ENCODE data around the gene OR52H1.

OR52H1 gene

DNA sequence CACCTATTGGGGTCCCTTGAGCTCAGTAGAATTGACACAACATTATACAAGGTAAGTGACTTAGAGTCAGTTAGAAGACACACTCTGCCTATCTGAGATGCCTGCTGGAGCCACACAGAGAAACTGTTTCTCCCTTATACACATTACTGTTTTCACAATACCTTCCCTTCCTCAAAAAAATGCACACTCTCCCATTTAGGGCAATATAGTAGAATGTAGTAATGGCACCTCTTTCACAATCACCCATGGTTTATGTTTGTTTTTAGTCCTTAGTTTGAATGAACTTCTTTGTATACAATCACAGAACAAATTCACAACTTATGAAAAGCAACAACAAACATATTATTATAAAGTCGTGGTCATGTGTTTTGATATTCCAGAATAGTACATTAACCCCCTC is 14.3 kb downstream of the OR52H1 start:
- no peak for DNase-seq (ENCODE audit: low read depth in 2 of 2, low spot score in 1 of 2)

DNA sequence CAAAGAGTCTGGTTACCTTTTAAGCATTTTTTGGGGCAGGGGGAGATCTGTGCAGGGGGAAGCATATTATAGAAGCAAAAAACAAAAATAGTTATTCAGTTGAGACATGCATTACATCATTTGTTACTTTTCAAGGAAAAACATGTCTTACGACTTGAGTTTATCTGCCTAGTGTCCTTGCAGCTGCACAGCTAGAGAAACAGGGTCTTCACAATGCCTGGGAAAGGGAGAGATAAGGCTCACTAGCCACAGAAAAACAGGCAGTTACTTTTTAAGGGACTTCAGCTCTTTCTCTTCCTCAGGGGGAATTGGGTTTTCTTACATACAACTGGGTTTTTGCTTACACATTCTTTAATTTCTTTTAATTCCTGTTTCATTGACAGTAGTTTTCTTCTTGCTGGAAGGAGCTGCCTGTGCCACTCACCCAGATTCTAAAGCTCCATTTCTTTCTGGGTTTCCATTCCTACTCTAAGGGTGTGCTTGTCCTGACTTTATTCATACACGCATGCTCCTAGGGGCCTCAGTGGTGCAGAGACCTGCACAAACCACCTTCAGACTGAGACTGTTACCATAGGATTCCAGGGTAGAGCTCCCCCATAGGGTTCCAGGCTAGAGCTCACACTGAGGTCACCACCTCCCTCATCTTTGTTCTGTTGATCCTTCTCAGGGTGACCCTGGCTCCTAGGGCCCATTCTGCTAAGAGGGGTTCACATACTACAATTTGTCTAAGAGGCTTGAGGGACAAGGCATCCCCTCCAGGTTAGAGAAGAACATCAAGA is 17.1 kb downstream of the OR52H1 start:
- no peak for DNase-seq (ENCODE audit: low read depth in 2 of 2, low spot score in 1 of 2)

DNA sequence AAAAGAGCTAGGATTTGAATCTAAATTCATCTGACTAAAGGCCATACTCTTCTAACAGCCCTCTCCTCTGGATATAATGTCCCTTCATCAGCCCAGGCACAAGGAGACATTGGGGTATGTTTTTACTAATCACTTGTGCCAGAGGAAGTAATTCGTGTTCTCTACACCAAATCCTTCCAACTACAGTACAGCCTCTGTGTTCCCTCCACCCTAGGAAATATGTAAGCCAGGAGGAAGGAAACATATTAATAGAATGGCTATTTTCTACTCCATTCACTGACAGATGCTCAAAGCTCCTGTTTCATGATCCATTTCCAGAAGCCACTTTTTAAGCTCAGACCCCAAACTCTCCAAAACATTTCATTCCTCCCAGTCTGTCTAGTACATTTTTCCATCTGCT is 19.8 kb downstream of the OR52H1 start:
- no peak for DNase-seq (ENCODE audit: low read depth in 2 of 2, low spot score in 1 of 2)

DNA sequence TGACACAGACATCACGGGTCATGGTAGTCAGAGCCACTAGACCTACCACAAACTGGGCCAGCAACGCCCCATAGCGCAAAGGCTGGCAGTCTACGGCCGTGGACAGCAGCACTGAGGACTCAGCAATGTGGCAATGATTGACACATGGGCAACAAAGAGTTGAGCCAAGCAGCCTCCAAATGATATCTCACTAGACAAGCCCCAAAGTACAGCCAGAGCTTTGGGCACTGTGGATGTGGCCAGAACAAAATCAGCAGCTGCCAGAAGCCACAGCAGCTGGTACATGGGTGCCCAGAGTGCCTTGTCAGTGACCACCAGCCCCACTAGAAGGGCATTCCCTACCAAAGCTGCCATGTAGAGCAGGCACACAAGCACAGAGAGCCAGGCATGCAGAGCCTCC is 20.6 kb downstream of the OR52H1 start:
- no peak for DNase-seq (ENCODE audit: low read depth in 2 of 2, low spot score in 1 of 2)

DNA sequence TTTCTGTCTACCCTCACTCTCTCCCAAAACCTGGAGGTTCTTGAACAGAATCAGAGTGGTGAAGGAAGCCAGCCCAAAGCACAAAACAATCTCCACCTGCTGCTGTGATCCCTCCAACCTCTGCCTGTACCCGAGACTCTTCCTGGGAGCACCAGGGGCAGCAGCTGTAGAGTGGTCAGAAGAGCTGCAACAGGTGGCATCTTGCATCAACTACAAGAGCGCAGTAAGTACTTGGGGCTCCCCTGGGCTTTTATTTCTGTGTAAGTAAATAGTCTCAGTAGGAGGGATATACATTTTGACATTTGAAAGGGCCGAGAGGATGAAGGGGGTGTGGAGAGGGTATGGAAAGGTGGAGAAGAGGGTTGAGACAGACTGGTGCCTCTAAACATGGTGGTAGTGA is 23.6 kb downstream of the OR52H1 start:
- no peak for DNase-seq (ENCODE audit: low read depth in 2 of 2, low spot score in 1 of 2)

DNA sequence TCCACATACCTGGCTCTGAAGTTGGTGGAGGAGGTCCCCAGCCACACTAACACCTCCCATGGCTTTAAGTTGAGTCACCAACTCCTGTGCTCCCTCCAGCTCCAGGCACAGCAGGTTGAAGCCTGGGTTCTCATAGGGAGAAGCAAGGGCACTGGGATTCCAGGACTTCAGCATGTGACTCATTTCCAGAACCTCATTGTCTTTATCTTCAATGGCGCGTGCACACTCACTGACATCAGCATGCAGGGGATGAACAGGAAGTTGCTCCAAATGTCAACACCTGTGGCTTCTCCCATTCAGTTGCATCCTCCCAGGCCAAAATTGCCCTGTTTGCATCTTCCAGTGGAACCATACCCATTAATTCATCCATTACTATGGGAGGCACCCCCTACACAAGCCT is 26.0 kb downstream of the OR52H1 start:
- DNase-seq (ENCODE audit: low read depth in 2 of 2, low spot score in 1 of 2), result no peak

DNA sequence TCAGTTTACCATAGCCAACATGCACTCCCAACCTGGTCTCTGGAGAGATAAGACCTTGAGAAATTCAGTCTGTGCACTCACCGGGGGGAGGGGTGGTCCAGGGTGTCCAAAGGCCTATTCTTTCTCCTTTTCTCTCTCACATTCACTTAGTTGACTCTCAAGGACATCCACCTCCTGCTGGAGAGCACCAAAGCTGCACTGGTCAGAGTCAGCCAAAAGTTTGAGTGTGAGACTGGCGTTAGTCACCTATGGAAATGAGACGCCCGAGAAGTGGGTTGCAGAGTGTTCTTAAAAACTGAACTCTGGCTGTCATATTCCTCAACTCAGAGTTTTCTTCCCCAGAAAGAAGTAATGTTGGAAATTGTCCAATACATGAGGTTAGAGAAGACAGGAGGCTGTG is 26.8 kb downstream of the OR52H1 start:
- no peak for DNase-seq (ENCODE audit: low read depth in 2 of 2, low spot score in 1 of 2)

DNA sequence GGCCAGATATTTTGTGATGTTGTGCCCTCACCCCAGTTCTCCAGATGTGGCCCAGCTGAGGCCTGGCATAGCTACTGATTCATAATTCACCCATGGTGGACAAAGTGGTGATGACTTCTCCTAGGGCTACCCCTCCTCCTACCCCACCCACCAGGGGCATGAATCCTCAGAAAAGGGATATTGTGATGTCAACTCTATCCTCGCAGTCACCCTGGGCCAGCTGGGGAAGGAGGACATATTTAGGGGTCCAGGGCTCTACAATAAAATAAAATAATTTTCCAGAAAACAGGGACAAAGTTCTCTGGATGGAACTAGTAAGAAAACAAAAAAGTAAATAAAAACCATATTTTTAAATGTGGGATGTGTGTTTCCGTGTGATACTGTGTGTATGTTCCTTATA is 31.7 kb downstream of the OR52H1 start, which contains the start of gene UBQLNL:
UBQLNL (minus strand) TSS at position 101 of the 400 bp plus-strand sequence. CDS start 258 bp downstream, outside the sequence.
- no peak for DNase-seq (ENCODE audit: low read depth in 2 of 2, low spot score in 1 of 2)

DNA sequence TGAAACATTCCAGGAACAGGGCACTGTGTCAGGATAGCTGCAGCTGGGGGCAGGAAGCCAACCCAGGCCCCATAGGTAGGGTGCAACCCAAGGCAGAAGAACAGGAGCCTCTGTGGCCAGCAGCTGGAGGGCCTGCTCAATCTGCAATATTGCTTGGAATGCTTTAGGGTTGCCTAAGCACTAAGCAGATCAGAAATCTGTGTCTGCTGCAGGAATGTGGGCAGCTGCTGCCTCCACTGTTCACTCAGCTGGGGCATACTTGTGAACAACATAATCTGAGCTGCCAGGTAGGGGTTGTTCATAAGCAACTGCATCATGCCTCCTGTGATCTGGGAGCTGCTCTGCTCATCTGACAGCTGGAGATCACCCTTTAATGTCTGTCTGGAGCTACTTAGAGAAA is 33.5 kb downstream of the OR52H1 start:
- DNase-seq (ENCODE audit: low read depth in 2 of 2, low spot score in 1 of 2), result no peak

DNA sequence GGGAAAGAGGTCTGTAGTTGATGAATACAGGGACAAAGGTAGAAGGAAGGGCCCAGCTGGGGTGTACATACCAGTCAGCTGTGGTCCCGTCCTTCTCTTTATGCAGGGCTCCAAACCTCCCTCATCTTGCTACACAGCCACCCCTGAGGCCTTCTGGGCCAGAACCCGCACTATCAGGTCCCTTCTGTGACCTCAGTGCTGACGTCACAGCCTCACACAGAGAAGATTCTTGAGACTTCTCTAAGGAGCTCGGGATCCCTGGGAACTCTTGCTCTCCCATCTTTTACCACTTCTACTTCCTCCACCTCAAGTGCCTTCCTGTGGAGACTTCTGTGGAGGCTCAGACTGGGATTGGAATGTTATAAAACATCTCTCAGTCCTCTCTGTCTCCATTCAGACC is 38.5 kb downstream of the OR52H1 start, which contains the start of gene UBQLN3:
UBQLN3 (minus strand) TSS at position 155 of the 400 bp plus-strand sequence. CDS start 399 bp downstream, outside the sequence.
- no peak for DNase-seq (ENCODE audit: low read depth in 2 of 2, low spot score in 1 of 2)

DNA sequence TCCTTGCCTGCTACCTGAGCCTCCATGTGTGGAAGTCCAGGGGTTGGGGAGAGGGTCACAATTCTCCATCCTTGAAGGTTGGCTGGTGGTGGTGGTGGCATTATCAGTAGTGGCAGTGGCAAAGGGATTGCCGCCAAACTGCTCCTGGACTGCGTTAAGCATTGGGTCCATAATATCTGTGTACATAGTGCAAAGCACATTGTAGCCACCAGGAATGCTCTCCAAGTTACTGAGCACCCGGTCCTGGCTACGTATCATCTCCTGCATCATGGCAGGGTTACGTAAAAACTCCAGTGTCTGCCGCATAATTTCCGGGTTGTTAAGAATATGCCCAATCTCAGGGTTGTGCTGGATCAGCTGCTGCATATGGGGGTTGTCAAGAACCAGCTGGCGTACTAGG is 39.7 kb downstream of the OR52H1 start:
- DNase-seq (ENCODE audit: low read depth in 2 of 2, low spot score in 1 of 2), result no peak

DNA sequence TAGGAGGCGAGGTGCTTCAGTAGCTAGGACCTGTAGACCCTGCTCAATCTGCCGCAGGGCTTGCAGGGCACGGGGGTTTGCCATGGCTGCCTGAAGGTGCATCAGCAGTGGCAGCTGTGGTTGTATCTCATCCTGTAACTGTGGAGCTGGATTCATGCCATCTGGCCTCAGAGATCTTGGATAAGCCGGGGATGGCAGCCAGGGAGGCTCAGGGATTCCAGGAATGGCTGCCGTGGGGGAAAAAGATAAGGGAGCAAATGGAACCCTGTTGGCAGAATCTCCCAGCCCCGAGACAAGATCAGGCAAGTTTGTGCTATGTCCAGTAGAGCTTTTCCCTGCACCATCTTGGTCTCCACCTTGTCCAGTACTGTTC is 40.4 kb downstream of the OR52H1 start:
- DNase-seq (ENCODE audit: low read depth in 2 of 2, low spot score in 1 of 2), result no peak

DNA sequence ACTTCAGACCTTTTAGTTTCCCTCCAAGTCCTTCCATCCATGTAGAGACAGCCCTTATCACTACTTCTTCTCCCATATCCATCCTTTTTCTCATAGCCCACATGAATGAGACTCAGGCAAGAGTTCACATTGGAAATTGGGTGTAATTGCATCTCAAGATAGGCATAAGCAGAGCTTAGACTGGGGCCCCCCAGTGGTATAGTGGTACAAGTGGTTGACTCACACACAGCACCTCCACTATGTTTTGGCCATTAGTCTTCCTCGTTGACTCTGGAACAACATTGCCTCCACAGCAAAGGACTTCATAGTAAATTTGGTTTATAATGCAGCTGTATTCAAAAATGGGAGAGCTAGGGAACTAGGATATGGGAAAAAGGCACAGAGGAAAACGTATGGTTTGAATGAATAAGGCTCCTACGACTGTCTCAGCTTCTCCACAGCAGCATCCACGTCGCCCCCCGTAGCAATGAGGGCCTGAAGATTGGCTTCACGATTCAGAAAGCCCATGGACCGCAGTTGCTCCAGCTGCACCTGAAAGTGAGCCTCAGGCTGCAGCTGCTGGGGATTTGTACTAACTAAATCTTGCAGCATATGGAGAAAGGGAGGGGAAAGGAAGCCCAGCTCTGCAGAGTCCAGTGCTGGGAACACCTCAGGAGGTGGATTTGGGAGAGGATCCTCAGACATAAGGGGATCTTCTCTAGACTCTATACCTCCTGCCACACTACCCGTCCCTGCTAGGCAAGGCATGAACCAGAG is 41.0 kb downstream of the OR52H1 start:
- no peak for DNase-seq (ENCODE audit: low read depth in 2 of 2, low spot score in 1 of 2)

DNA sequence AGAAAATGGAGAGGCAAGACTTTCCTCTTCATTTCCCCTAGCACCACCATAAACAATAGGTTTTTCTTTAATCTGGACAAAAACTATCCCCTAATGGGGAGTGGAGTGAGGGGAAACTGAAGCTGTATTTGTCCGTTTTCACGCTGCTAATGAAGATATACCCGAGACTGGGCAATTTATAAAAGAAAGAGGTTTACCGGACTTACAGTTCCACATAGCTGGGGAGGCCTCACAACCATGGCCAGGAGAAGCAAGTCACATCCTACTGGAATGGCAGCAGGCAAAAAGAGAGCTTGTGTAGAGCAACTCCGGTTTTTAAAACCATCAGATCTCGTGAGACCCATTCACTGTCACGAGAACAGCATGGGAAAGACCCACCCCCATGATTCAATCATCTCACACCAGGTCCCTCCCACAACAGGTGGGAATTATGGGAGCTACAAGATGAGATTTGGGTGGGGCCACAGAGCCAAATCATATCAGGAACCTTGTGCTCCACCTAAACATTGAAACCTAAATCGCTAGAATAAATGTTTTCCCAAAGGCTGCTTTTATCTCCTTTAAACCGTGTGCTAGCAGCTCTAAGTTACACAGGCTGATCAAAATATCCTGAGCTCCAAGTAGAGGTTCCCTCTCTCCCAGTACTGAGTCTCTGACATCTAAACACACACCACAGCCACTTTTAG is 42.8 kb downstream of the OR52H1 start:
- no peak for DNase-seq (ENCODE audit: low read depth in 2 of 2, low spot score in 1 of 2)

DNA sequence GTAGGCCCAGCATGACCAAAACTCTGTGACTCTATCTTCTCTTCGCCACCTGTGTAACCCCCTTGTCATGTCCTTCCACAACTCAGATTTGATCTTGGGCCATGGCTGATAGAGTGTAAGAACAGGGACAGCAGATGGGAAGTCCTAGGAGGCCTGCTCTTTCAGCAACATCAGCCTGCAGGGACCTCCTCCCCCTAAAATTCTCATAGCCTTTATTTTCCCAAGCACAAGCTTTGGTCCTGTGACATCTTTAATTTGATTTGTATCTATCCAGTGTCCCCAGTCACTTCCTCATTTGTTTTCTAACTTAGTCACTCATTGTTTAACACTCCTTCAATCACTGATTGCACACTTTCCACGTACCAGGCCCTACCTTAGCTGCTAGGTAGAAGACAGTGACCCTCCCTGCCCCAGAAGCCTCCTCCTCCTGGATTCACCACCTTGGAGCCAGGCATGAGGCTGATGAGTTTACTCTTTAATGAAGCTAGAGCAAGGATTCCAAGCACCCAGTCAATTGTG is 43.9 kb downstream of the OR52H1 start:
- no peak for DNase-seq (ENCODE audit: low read depth in 2 of 2, low spot score in 1 of 2)

DNA sequence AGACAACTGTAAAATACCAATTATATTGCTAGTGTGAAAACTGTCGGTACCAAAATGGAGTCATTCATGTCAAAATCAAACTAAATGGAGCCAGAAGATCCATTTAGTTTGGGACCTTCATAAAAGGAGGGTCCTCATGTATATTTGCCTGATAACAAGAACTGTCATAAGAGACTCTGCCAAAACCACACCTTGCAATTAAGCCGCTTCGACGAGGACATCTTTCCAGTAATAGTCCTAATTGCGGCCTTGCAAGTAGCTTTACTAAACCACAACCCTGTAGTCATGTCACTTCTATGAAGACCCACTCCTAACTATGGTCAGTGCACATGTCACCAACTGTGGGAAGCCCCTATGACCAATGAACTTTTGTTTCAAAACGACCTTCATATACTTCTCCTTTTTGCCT is 47.9 kb downstream of the OR52H1 start:
- no peak for DNase-seq (ENCODE audit: low read depth in 2 of 2, low spot score in 1 of 2)

DNA sequence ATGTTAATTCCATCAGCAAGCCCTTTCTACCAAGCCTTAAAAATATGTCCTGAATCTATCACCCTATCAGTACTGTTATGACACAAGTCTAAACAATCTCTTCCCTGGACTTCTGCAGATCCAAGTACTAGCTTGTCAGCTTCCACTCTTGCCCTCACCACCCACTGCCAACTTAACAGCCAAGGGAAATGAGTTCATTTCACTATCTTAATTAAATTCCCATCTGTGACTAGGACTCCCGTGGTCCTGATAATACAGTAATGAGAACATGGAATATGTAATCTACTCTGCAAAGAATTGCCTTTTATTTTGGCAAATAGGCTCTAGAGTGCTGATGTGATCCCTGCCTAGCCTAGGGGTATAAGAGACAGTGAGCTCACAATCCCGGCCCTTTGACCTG is 48.7 kb downstream of the OR52H1 start:
- no peak for DNase-seq (ENCODE audit: low read depth in 2 of 2, low spot score in 1 of 2)

All from stimulated activated CD8-positive, alpha-beta memory T cell treated with anti-CD3 and anti-CD28 coated beads, Interleukin-4, amount 100 ng/mL, for 1 hour (primary cell).